ENCODE measurements around the gene RTN4R.
"Not testable (repeated sequence)": the region's sequence is repeated elsewhere in the genome, so short reads cannot be mapped to it uniquely, and the experiment has no call there.

The RTN4R gene

DNA sequence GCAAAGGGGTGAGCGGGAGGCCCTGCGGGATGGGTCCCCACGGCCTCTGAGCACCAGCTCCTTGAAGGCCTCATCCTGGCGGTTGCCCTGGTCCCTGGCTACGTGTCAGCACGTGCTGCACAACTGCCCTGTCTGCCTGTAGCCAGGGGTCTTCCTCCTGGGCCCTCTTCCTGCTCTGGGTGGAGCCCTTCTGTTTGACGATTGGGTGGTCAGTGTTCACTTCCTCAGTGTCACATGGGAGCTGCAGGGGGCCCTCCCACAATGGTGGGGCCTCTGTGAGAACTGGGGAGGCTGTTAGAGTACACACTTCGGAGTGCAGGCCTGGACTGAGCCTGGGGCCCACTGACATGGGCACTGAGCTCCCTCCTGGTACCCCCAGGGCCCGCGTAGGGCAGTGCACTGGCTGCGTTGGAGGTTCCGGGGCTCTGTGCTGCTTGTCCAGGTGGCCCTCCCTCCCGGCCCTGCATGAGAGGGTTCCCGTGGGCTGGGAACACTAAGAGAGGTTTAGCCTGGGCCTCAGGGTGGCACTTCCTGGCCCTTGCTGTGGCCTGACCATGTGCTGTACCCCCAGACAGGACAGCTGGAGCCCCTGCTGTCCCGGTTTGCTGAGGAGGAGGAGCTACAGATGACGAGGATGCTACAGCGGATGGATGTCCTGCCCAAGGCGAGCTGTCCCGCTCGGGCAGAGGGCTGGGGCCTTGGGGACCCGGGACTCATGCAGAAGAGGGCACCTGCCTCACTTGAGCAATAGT is 38.0 kb upstream of the RTN4R start:
- Histone ChIP-seq H3K27me3 (peaks cover 0 to 7% (median 0%) of the 10 kb centered on the region in 11 experiments; a peak in 4 of 22 replicates), H3K4me2 (peak overlapping the region in 9 of 11 experiments; percentile 7 to 77 (median 55); a peak in 16 of 22 replicates), H4K20me1 (no peaks in the 10 kb centered on the region), H3K9ac (no peak overlapping the region), H3K36me3 (no peaks in the 10 kb centered on the region), H3K4me1 (peaks cover 0 to 54% (median 37%) of the 10 kb centered on the region in 10 experiments; a peak in 18 of 20 replicates), H3K4me3 (no peak overlapping the region), H3K27ac (peak overlapping the region in 1 of 11 experiments; percentile 28; a peak in 2 of 22 replicates), H3K9me3 (replicated peaks in 1 of 11) (no peaks in the 10 kb centered on the region)
- no peak for TF ChIP-seq Cebpa-rat (IDR thresholded peaks at IDR 0.05)

DNA sequence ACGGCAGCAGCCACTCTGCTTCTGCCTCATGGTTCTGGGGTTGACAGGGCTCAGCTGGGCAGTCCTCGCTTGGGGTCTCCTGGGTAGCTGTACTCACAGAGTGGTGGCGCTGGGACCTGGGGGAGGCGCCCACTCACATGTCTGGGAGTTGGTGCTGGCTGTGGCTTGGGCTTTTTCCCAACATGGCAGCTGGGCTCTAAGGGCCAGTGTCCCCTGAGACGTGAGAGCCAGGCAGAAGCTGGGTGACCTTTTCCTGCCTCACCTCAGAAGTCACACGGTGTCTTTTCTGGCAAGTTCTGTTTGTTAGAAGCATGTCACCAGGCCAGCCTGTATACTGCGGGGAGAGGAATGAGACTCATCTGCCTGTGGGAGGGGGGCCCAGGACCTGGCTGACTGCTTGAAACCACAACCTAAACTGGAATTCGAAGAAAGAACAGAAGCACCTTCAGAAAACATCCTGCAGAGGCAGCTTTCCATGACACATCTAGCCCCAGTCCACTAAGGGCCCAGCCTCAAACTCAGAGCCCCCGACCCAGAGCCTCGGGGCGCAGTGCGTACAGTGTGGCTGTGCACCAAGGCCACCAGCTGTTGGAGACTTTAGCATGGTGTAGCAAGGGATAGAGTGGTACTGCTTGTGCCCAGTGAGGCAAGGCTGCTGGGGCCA is 37.2 kb upstream of the RTN4R start:
- not testable (repeated sequence) for H4K20me1 ChIP-seq; H3K36me3 ChIP-seq; H3K27me3 ChIP-seq; H3K4me3 ChIP-seq; H3K9ac ChIP-seq; H3K9me3 ChIP-seq (replicated peaks in 1 of 11)
- Histone ChIP-seq H3K4me1 (peaks cover 0 to 61% (median 40%) of the 10 kb centered on the region in 10 experiments; a peak in 18 of 20 replicates), H3K4me2 (peak overlapping the region in 8 of 11 experiments; percentile 7 to 77 (median 60); a peak in 12 of 22 replicates), H3K27ac (peak overlapping the region in 1 of 11 experiments; percentile 28; a peak in 2 of 22 replicates)

DNA sequence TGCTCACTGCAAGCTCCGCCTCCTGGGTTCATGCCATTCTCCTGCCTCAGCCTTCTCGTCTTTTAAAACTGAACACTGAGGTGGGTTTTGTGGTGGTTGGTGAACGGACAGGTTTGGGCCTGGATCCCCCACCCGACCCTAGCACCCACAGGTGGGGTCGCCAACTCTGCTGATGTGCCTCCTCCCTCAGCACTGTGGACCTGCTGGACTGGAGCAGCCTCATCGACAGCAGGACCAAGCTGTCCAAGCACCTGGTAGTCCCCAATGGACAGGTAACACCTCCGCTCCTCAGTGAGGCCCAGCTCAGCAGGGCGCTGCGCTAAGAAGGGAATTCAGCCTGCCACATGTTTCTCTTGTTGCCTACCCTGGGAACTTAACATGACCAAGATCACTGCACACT is 36.5 kb upstream of the RTN4R start:
- Histone ChIP-seq H3K4me1 (peaks cover 4 to 68% (median 46%) of the 10 kb centered on the region in 10 experiments; a peak in 18 of 20 replicates), H4K20me1 (no peaks in the 10 kb centered on the region; a peak in 1 of 22 replicates), H3K36me3 (no peaks in the 10 kb centered on the region), H3K4me2 (0 out of 22 replicates have a peak overlapping the region, but pooled peaks of 2 of the 11 experiments have one; percentile 75 to 76), H3K9me3 (replicated peaks in 1 of 11) (no peaks in the 10 kb centered on the region), H3K27ac (no peak overlapping the region), H3K4me3 (no peak overlapping the region), H3K9ac (no peak overlapping the region; a peak in 1 of 22 replicates), H3K27me3 (peaks cover 0 to 10% (median 0%) of the 10 kb centered on the region in 11 experiments; a peak in 5 of 22 replicates)
- no peak for TF ChIP-seq Cebpa-rat (IDR thresholded peaks at IDR 0.05)

DNA sequence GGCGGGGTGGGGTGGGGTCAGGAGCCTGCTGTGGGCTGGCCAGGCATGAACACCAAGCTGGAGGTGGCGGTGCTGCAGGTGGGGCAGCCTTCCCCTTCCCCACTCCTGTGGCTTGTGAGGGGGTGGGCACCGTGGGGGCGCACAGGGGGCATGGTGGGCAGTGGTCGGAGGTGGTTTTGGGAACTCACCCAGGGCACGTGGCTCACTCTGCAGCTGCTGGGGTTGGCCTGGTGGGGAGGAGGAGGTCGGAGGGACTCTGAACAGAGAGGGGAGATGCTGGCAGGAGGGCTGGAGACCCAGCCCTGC is 35.1 kb upstream of the RTN4R start:
- H3K9ac ChIP-seq; H4K20me1 ChIP-seq; H3K27me3 ChIP-seq; H3K4me2 ChIP-seq; H3K9me3 ChIP-seq (replicated peaks in 1 of 11); H3K36me3 ChIP-seq; H3K27ac ChIP-seq; H3K4me3 ChIP-seq: not testable (repeated sequence)
- peaks cover 4 to 61% (median 40%) of the 10 kb centered on the region in 10 experiments; a peak in 18 of 20 replicates for H3K4me1 ChIP-seq

DNA sequence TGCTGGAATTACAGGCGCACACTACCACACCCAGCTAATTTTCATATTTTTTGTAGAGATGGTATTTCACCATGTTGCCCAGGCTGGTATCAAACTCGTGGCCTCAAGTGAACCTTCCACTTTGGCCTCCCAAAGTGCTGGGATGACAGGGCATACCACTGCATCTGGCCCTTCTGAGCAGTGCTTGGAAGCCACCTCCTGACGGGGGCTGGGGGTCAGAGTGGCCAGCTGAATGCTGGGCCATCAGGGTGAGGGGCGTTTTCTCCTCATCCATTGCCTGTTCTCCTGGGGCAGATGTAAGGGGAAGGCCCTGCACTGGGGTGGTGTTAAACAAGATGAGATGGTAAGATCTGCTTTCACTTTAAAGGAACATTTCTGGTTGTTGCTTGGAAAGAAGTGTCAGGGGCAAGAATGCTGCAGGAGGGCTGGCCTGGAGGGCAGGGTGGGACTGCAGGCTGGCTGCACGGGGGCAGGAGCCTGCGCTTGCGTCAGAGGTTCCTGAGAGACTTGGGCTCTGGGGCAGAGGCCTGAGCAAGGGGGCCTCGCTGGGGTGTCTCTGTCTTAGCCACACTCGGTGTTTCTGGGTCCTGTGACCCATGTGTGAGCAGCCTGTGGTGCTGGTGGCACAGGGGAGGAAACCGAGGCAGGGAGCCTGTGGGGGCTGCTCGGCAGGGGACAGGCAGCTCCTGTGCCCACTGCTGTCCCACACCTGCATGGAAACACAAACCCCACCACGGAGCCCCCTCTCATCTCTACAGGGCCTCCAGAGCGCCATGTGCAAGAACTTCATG is 34.5 kb upstream of the RTN4R start:
- Histone ChIP-seq H3K27ac (no peak overlapping the region), H3K4me1 (peaks cover 4 to 63% (median 37%) of the 10 kb centered on the region in 10 experiments; a peak in 18 of 20 replicates), H3K4me2 (no peak overlapping the region; a peak in 2 of 22 replicates), H3K9me3 (replicated peaks in 1 of 11) (no peaks in the 10 kb centered on the region), H3K4me3 (no peak overlapping the region), H3K27me3 (peaks cover 0 to 10% (median 0%) of the 10 kb centered on the region in 11 experiments; a peak in 5 of 22 replicates), H4K20me1 (no peaks in the 10 kb centered on the region; a peak in 1 of 22 replicates), H3K9ac (no peak overlapping the region), H3K36me3 (no peaks in the 10 kb centered on the region)
- TF ChIP-seq Cebpa-rat (IDR thresholded peaks at IDR 0.05), result no peak

DNA sequence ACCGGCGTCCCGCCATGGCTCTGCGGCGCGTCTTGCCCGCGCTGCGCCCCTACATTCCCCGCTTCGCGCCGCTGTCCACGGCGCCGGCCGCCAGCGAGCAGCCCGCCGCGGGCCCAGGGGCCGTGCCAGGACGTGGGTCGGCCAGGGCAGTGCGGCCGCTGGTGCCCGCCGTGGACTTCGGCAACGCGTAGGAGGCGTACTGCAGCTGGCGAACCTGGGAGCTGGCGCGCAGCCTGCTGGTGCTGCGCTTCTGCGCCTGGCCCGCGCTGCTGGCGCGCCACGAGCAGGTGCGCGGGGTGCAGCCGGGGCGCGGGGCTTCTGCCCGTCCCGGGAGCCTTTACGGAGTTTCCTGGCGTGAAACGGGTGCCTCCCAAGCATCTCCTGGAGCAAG is 31.6 kb upstream of the RTN4R start:
- H3K9ac ChIP-seq, result peak overlapping the region in 10 of 11 experiments; percentile 24 to 74 (median 61); a peak in 16 of 22 replicates

DNA sequence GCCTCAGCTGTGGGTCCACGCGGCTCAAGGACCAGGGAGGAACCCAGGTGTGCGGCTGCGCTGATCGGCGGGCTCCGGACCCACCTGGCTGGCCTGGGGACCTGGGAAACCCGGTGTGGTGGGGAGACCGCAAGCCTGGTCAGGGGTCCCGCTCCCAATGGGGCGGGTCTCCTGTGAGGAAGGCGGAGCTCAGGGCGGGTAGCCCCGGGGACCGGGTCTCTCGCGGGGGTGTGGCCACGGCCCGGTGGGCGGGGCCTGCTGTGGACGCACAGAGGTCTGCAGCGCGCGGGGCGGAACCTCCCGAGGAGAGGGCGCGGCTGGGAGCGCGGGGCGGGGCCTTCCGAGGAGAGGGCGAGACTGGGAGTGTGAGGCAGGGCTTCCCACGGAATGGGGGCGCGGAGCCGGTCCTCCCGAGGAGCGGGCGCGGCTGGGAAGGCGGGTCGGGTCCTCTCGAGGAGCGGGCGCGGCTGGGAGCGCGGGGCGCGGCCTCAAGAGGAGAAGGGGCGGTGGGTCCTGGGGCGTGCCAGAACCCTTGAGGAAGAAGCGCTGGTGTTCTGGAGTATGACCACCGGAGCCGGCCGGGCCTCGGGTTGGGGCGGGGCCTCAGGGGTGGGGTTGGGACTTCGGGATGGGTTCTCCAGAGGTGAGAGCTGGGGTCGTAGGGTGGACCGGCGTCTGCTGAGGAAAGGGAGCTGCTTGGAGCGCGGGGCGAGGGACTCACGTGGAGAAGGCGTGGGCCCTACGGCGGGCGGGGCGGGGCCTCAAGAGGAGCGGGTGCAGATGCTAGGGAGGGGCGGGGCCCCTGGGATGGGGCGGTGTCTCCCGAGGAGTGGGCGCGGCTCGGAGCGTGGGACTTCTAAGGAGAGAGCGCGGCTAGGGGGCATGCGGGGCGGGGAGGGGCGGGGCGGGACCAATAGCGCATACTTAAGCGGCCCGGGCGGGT is 31.0 kb upstream of the RTN4R start:
- no peaks in the 10 kb centered on the region for H3K36me3 ChIP-seq
- H3K4me1 ChIP-seq, result peaks cover 4 to 33% (median 15%) of the 10 kb centered on the region in 10 experiments; a peak in 16 of 20 replicates
- H3K27ac ChIP-seq, result peak overlapping the region in 2 of 11 experiments; percentile 10 to 37; a peak in 3 of 22 replicates

More for the DNA sequence above, 31.6 kb upstream of the RTN4R start:
- H3K4me1 ChIP-seq, result peaks cover 4 to 34% (median 15%) of the 10 kb centered on the region in 10 experiments; a peak in 16 of 20 replicates
- H3K4me2 ChIP-seq, result peak overlapping the region; percentile 80 to 100 (median 97)
- H3K27ac ChIP-seq, result no peak overlapping the region
- TF ChIP-seq Cebpa-rat (IDR thresholded peaks at IDR 0.05), result no peak
- H3K36me3 ChIP-seq, result no peaks in the 10 kb centered on the region
- H3K27me3 ChIP-seq, result peaks cover 0 to 10% (median 0%) of the 10 kb centered on the region in 11 experiments; a peak in 5 of 22 replicates
- no peaks in the 10 kb centered on the region for H3K9me3 ChIP-seq (replicated peaks in 1 of 11)
- H3K4me3 ChIP-seq, result peak overlapping the region; percentile 50 to 76 (median 66)
- no peaks in the 10 kb centered on the region; a peak in 1 of 22 replicates for H4K20me1 ChIP-seq

More for the DNA sequence above, 31.0 kb upstream of the RTN4R start:
- Histone ChIP-seq H3K27me3 (peaks cover 0 to 10% (median 0%) of the 10 kb centered on the region in 11 experiments; a peak in 5 of 22 replicates), H3K9ac (peak overlapping the region in 10 of 11 experiments; percentile 38 to 74 (median 62); a peak in 16 of 22 replicates), H3K4me2 (peak overlapping the region; percentile 80 to 100 (median 97)), H4K20me1 (no peaks in the 10 kb centered on the region; a peak in 1 of 22 replicates), H3K9me3 (replicated peaks in 1 of 11) (no peaks in the 10 kb centered on the region), H3K4me3 (peak overlapping the region; percentile 50 to 76 (median 66))
- TF ChIP-seq Cebpa-rat (IDR thresholded peaks at IDR 0.05), result no peak

Measured in BLaER1 treated with 17β-estradiol and CSF1 and Interleukin-3, amounts not matched to agents 10 nM and 100 nM (cell line).